T-helper 2 cell treated with Interferon-gamma antibody and Interleukin-4, amounts not matched to agents 5 μg/mL and 100 μg/mL, for 36 hours (primary cell): ENCODE data around the gene EMC10.

Experiments used
- DNase-seq: peaks from one replicate; pipeline ENCODE4 v3.0.0; 2021; ENCODE audit warnings: low spot score
- H3K27ac Mint-ChIP-seq: one replicate; pipeline ENCODE4 v1.8.0; 2021; ENCODE audit warnings: mild to moderate bottlenecking, mixed read lengths
- H3K27me3 Mint-ChIP-seq: one replicate; pipeline ENCODE4 v1.8.0; 2021; ENCODE audit warnings: low read depth, mixed read lengths
- H3K36me3 Mint-ChIP-seq: one replicate; pipeline ENCODE4 v1.8.0; 2021; ENCODE audit warnings: low read depth, mixed read lengths
- H3K4me1 Mint-ChIP-seq: one replicate; pipeline ENCODE4 v1.8.0; 2021; ENCODE audit warnings: low read depth, mixed read lengths
- H3K4me3 Mint-ChIP-seq: one replicate; pipeline ENCODE4 v1.8.0; 2022; ENCODE audit warnings: mild to moderate bottlenecking, moderate library complexity, mixed read lengths
- H3K9me3 Mint-ChIP-seq: one replicate; pipeline ENCODE4 v1.8.0; 2021; ENCODE audit warnings: mixed read lengths

Gene EMC10

DNA sequence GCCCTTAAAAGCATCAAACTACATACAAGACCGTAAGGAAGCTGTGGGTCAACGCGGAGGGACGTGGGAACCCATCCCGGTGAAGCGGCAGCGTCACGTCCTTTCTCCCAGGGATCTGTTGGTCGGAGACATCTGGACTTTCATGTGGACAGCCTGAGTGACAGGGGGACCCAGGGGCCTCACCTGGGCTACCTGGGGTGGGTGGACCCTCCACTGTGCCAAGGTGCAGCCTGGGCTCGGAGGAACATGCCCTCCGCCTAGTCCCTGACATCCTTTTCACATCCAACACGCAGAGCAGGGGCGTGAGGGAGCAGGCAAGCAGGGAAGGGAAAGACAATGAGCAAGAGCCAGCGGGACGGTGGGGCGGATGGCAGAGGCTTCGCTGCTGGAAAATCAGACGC, 14.1 kb downstream of the EMC10 start:
- Mint-ChIP-seq H3K9me3 (peaks cover 10% of the 10 kb centered on the region), H3K36me3 (peaks cover 11% of the 10 kb centered on the region)
- no peak for DNase-seq

DNA sequence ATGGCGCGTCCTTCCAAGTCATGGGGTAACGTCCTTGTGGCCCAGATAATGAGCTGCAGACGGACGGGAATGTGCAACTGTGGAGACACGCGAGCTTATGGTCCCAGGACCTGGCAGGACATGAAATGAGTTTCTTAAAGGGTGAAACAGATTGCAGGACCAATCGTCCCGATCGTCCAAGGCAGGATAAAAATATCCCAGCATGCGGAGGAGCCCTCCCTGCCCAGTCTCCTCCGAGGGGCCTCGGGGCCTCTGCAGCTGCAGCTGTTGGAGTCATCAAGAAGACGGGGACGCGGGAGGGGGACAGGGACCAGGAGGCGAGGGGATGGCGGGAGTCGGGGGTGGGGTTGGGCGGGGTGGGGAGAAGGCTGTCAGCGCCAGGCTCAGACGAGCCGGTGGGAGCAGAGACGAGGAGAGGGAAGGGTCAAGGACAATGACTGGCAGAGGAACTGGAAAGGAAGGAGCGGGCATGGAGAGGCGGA, 14.7 kb downstream of the EMC10 start:
- Mint-ChIP-seq H3K27ac (peak overlapping the region; percentile 28), H3K4me1 (peaks cover 12% of the 10 kb centered on the region), H3K9me3 (peaks cover 6% of the 10 kb centered on the region), H3K4me3 (no peak overlapping the region), H3K36me3 (peaks cover 6% of the 10 kb centered on the region), H3K27me3 (peaks cover 10% of the 10 kb centered on the region)
- DNase-seq = no peak

More for the DNA sequence above, 14.1 kb downstream of the EMC10 start:
- Mint-ChIP-seq H3K4me3 (no peak overlapping the region), H3K4me1 (peaks cover 12% of the 10 kb centered on the region), H3K27me3 (peaks cover 10% of the 10 kb centered on the region), H3K27ac (no peak overlapping the region)

DNA sequence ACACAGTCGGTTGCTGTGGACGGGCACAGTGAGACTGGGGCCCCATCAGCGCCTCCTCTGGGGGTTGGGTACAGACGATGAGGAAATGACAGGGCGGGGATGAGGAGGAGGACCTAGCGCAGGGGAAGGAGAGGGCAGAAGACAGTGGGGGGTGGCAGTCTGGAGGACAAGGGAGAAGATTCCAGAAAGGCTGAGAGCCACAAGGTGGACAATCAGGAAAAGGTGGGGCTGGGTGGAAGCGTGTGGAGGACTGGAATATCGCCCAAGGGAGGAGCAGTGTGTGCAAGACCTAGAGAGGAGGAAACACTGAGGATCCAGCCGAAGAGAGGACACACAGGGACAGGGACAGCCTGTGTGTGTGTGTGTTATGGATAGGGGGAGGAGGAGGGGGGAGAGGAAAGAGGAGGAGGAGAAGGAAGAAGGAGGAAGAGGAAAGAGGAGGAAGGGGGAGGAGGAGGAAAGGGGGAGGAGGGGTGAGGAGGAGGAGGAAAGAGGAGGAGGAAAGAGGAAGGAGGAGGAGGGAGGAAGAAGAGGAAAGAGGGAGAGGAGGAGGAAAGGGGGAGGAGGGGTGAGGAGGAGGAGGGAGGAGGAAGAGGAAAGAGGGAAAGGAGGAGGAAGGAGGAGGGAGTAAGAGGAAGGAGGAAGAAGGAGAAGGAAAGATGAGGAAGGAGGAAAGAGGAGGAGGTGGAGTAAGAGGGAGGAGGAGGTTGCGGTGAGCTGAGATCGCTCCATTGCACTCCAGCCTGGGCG, 16.2 kb downstream of the EMC10 start:
- H3K36me3 Mint-ChIP-seq = peaks cover 2% of the 10 kb centered on the region
- peak overlapping the region; percentile 27 for H3K4me3 Mint-ChIP-seq
- peak overlapping the region; percentile 54 for H3K27ac Mint-ChIP-seq
- no peaks in the 10 kb centered on the region for H3K9me3 Mint-ChIP-seq
- no peak for DNase-seq
- H3K4me1 Mint-ChIP-seq = peaks cover 12% of the 10 kb centered on the region
- peaks cover 10% of the 10 kb centered on the region for H3K27me3 Mint-ChIP-seq

DNA sequence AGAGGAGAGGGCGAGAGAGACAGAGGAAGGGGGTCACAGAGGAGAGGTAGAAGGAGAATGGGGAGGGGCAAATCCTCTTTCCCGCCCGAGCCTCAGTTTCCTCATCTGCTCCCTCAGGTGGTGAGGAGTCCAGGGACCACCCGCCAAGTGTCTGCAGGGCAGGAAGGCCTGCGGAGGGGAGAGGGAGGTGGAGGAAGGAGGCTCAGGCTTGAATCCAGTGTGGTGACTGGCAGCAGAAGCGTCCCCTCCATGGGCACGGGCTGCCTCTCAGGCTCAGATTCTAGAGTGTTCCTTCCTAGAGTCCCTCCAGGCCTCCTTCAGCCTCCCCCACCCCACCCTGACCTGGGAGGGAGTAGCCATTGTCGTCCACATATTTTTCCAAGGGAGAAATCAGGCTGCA, 16.9 kb downstream of the EMC10 start:
- Mint-ChIP-seq H3K27me3 (peaks cover 10% of the 10 kb centered on the region), H3K9me3 (no peaks in the 10 kb centered on the region), H3K36me3 (no peaks in the 10 kb centered on the region), H3K4me1 (peaks cover 12% of the 10 kb centered on the region), H3K4me3 (no peak overlapping the region), H3K27ac (no peak overlapping the region)
- no peak for DNase-seq

DNA sequence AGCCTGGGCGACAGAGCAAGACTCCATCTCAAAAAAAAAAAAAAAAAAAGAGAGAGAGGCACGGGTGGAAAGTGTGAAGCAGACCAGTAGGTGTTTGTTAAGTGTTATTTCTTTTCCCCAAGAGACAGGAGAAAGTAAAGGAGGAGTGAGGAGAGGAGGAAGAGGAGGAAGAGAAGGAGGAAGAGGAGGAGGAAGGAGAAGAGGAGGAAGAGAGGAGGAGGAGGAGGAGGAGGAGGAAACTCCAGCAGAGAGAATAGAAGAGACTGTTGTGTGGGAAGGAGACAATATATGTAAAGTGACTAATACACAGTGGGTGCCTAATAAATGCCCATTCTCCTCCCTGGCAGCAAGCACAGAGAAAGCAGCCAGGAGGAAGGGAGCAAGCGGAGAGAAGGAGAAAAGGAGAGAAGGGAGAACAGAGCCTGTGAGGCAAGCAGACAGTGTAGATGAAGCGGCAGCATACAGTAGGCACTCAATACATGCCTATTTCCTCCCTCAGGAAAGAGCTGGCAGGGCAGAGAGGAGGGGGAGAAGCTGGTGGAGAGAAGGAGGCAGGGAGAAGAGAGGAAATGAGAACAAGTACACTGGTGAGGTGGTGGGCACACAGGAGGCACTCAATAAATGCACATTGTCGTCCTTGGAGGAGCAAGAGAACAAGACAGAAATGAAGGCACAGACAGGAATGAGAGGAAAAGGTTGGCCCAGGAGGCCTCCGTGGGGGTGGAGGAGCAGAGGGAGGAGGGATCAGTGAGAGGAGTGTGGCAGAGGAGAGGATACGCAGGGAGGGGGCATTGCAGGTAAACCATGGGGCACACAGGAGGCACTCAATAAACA, 18.1 kb downstream of the EMC10 start:
- peak overlapping the region; percentile 22 for H3K27ac Mint-ChIP-seq
- H3K4me1 Mint-ChIP-seq = peaks cover 12% of the 10 kb centered on the region

DNA sequence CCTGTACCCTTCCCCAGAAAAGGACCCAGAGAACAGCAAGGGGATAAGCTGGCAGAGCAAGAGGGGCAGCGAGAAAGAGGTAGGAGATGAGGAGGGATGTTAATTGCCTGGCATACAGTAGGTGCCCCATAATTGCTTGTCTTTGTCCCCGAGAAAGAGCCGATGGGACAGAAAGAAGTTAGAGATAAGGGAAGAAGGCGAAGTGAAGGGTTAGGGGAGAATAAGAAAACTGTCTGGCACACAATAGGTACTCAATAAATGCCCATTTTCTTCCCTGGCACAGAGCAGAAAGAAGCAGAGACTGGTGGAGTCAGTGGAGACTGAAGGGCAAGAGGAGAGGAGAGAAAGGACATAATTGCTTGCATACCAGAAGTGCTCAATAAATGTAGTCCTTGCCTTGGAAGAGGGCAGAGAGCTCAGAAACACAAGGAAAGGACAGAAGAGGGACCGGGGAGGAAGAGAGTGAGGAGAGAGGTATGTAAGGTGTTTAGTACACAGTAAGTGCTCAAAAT, 18.8 kb downstream of the EMC10 start:
- Mint-ChIP-seq H3K27ac (no peak overlapping the region), H3K4me1 (peaks cover 12% of the 10 kb centered on the region), H3K4me3 (no peak overlapping the region), H3K27me3 (peaks cover 10% of the 10 kb centered on the region), H3K36me3 (no peaks in the 10 kb centered on the region), H3K9me3 (no peaks in the 10 kb centered on the region)
- no peak for DNase-seq

More for the DNA sequence above, 18.1 kb downstream of the EMC10 start:
- Mint-ChIP-seq H3K4me3 (no peak overlapping the region), H3K36me3 (no peaks in the 10 kb centered on the region), H3K27me3 (peaks cover 10% of the 10 kb centered on the region), H3K9me3 (no peaks in the 10 kb centered on the region)
- no peak for DNase-seq

DNA sequence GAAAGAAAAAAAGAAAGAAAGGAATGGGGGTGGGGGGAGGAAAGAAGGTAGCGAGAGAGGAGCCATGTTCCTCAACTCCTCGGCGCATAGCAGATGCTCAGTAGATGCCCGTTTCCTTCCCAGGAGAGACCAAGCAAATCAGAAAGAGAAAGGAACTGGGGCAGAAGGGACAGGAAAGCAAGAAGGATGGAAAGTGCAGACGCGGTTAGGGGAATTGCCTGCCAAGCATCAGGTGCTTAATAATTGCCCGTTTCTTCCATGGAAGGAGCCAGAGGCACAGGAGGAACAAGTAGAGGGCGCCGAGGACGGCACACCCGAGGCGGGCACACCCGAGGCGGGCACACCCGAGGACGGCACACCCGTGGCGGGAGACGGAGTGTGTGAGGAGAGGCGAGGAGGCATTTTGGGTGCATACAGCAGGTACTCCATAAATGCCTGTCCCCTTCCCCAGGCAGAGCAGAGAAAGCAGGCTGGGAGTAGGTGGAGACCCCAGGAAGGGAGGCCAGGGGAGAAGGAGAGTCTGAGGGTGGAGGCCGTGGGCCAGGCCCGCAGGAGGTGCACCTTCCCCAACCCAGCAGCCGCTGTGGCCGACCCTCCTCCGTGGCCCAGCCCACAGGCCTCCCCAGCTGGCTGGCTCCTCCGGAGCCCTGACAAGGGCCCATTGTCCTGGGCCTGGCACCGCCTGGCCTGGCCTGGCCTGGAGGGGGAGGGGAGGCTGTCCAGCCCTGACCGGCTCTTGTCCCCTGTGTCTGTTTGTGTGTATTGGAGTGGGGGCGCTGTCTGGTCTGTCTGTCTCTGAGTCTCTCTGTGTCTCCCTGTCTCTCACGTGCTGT, 20.1 kb downstream of the EMC10 start:
- H3K9me3 Mint-ChIP-seq = no peaks in the 10 kb centered on the region
- DNase-seq = no peak
- peaks cover 10% of the 10 kb centered on the region for H3K4me1 Mint-ChIP-seq
- H3K4me3 Mint-ChIP-seq = no peak overlapping the region
- peaks cover 9% of the 10 kb centered on the region for H3K27me3 Mint-ChIP-seq
- no peaks in the 10 kb centered on the region for H3K36me3 Mint-ChIP-seq
- H3K27ac Mint-ChIP-seq = no peak overlapping the region

DNA sequence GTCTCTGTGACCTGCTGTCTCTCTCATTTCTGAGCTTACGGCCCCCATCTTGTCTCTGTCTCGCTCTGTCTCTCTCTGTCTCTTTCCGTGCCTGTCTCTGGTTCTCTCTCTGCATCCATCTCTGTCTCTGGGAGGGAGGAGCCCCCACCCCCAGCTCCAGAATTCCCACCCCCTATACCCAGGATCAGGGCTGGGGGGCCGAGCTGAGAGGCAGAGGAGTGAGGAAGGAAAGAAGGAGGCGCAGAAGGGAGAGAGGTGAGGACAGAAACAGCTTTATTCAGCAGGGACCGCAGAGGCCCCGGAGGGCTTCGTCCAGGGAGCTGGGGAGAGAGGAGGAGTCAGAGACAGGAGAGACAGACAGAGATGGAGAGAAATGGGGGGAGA, 20.7 kb downstream of the EMC10 start:
- H3K9me3 Mint-ChIP-seq = no peaks in the 10 kb centered on the region
- DNase-seq = no peak
- H3K36me3 Mint-ChIP-seq = no peaks in the 10 kb centered on the region
- no peak overlapping the region for H3K27ac Mint-ChIP-seq
- H3K4me3 Mint-ChIP-seq = no peak overlapping the region
- H3K4me1 Mint-ChIP-seq = peaks cover 4% of the 10 kb centered on the region
- peaks cover 3% of the 10 kb centered on the region for H3K27me3 Mint-ChIP-seq

DNA sequence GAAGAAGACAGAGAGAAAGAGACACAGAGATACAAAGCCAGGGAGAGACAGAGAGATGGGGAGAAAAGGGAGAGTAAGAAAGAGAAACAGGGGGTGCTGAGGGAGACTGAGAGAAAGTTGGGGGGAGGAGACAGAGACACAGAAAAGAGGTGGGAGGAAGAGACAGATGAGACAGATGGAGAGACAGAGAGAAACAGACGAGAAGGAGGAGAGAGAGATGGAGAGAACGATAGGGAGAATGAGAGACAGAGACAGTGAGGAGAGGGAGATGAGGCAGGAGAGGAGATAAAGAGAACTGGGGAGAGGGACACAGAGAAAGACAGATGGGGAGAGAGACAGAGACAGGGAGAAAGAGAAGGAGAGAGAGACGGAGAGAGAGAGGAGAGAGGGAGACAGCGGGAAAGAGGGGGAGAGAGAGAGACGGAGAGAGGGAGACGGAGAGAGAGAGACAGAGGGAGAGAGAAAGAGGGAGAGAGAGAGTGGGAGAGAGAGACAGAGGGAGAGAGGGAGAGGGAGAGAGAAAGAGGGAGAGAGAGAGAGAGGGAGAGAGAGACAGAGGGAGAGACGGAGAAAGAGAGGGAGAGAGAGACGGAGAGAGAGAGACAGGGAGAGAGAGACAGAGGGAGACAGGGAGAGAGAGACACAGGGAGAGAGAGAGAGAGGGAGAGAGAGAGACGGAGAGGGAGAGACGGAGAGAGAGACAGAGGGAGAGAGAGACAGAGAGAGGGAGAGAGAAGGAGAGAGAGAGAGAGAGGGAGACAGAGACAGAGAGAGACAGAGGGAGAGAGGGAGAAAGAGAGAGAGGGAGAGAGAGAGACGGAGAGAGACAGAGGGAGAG, 22.1 kb downstream of the EMC10 start:
- no peaks in the 10 kb centered on the region for H3K4me1 Mint-ChIP-seq
- H3K27ac Mint-ChIP-seq = no peak overlapping the region
- H3K27me3 Mint-ChIP-seq = no peaks in the 10 kb centered on the region

DNA sequence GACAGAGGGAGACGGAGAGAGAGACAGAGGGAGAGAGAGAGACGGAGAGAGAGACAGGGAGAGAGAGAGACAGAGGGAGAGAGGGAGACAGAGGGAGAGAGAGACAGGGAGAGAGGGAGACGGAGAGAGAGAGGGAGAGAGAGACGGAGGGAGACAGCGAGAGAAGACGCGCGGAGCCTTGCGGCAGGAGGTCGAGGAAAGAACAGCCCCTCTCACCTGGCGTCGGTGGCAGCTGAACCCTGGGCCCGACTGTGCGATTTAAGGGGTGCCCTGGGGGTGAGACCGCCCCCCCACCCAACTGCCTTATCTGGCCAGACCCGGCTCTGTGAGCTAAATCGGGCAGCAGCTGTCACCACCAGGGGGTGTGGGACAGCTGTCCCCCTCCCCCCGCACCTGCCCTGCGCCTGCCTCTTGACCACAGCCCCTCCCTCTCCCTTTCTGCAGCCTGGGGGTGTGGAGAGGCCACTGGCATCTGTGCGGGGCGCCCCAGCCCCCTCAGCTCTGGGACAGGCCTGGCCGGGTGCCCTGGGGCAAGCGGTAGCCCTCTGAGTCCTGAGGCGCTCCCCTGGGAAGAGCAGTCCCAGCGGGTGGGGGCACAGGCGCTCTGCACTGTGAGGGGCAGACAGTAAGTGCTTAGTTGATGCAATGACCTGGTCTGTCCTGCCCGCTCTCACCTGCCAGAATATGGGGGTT, 23.9 kb downstream of the EMC10 start:
- Mint-ChIP-seq H3K9me3 (no peaks in the 10 kb centered on the region), H3K4me1 (no peaks in the 10 kb centered on the region), H3K27me3 (no peaks in the 10 kb centered on the region), H3K4me3 (no peak overlapping the region), H3K27ac (no peak overlapping the region), H3K36me3 (no peaks in the 10 kb centered on the region)
- no peak for DNase-seq

More for the DNA sequence above, 22.1 kb downstream of the EMC10 start:
- Mint-ChIP-seq H3K4me3 (no peak overlapping the region), H3K9me3 (no peaks in the 10 kb centered on the region), H3K36me3 (no peaks in the 10 kb centered on the region)
- DNase-seq = no peak

DNA sequence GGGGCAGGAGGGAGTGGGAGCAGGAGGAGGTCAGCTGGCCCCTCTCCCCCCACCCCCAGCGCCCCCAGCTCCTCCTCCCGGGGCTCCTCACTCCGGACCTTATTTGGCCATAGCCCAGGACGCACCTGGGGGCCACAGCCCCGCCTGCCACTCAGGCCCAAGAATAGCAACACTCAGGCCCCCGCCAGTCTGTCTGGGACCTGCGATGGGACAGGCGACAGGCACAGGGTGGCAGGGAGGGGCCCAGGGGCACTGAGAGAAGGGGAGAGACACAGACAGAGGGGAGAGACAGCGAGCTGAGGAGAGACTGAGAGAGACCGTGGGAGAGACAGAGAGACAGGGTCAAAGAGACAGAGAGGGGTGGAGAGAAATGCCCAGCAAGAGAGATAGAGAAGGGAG, 24.4 kb downstream of the EMC10 start:
- Mint-ChIP-seq H3K27me3 (no peaks in the 10 kb centered on the region), H3K4me1 (no peaks in the 10 kb centered on the region), H3K36me3 (no peaks in the 10 kb centered on the region), H3K4me3 (no peak overlapping the region), H3K9me3 (no peaks in the 10 kb centered on the region), H3K27ac (no peak overlapping the region)
- no peak for DNase-seq

DNA sequence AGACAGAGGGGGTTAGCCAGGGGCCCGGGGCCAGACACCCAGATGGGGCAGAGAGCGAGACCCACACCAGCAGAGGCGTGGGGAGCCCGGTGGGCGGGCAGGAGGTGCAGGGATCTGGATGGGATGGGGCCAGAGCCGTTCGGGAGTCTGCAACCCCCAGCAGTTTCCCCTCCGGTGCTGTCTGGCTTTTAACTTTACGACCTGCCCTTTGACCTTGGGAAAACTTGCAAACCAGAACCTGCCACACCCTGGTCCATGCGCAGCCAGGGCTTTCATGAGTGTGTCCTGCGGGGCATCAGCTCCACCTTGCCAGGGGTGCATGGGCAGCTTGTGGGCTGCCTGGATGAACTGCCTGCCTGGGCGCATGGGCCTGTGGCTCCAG, 24.9 kb downstream of the EMC10 start:
- Mint-ChIP-seq H3K27ac (no peak overlapping the region), H3K36me3 (no peaks in the 10 kb centered on the region), H3K4me3 (no peak overlapping the region), H3K4me1 (no peaks in the 10 kb centered on the region), H3K27me3 (no peaks in the 10 kb centered on the region), H3K9me3 (no peaks in the 10 kb centered on the region)
- no peak for DNase-seq
